ENCODE measurements around the gene TDRD1.

DNA sequence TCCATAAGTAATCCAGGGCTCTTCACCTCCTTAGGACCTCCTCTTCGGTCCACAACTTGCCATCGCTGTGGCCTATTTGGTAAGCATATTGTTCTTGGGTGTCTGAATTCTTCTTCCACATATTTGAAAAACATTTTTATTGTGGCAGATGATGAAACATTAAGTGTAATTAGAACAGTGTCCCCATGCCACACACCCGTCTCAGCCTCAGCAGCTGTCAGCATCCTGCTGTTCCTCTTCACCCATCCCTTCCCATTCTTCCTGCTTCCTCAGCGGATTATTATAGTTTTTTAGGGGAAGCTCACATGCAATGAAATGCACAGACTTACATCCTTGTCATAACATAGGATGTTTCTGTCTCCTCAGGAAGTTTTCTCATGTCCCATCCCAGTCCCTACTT, 20.1 kb downstream of the TDRD1 start:
- no peak for TF ChIP-seq RAD21 (IDR thresholded peaks at IDR 0.05; ENCODE audit: insufficient read depth, low read depth, low read length)
- TF ChIP-seq, protein P1, sequence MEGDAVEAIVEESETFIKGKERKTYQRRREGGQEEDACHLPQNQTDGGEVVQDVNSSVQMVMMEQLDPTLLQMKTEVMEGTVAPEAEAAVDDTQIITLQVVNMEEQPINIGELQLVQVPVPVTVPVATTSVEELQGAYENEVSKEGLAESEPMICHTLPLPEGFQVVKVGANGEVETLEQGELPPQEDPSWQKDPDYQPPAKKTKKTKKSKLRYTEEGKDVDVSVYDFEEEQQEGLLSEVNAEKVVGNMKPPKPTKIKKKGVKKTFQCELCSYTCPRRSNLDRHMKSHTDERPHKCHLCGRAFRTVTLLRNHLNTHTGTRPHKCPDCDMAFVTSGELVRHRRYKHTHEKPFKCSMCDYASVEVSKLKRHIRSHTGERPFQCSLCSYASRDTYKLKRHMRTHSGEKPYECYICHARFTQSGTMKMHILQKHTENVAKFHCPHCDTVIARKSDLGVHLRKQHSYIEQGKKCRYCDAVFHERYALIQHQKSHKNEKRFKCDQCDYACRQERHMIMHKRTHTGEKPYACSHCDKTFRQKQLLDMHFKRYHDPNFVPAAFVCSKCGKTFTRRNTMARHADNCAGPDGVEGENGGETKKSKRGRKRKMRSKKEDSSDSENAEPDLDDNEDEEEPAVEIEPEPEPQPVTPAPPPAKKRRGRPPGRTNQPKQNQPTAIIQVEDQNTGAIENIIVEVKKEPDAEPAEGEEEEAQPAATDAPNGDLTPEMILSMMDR (IDR thresholded peaks at IDR 0.05 in 2 of 3, conservative IDR thresholded peaks at IDR 0.05 in 1 of 3; ENCODE audit: control insufficient read depth in 2 of 3, extremely low read depth in 1 of 3, insufficient read depth in 1 of 3, low read depth in 3 of 3, low read length in 3 of 3), result no peak
- TF ChIP-seq IKZF2 (IDR thresholded peaks at IDR 0.05), result no peak
- TF ChIP-seq SPI1 (IDR thresholded peaks at IDR 0.05; ENCODE audit: borderline replicate concordance, insufficient read depth, low read depth, low read length), result no peak
- no peak for TF ChIP-seq ZNF384 (IDR thresholded peaks at IDR 0.05; ENCODE audit: borderline replicate concordance, low read depth, low read length)
